Skeletal muscle cell (primary cell): ENCODE data around the gene LYST.

Source experiments
- DNase-seq: peaks from one replicate; pipeline ENCODE4 v3.0.0-alpha.2; 2010; ENCODE audit warnings: low read depth
- H3K4me3 ChIP-seq: 2 replicates; pipeline ENCODE4 v1.5.1; 2011; ENCODE audit warnings: low read depth, mild to moderate bottlenecking, control low read depth, low read length, moderate library complexity

LYST gene

GRCh38 chr1:235736263-235736662 is 130.4 kb downstream of the LYST start:
- DNase-seq = no peak
- H3K4me3 ChIP-seq = no peak overlapping the region

DNA sequence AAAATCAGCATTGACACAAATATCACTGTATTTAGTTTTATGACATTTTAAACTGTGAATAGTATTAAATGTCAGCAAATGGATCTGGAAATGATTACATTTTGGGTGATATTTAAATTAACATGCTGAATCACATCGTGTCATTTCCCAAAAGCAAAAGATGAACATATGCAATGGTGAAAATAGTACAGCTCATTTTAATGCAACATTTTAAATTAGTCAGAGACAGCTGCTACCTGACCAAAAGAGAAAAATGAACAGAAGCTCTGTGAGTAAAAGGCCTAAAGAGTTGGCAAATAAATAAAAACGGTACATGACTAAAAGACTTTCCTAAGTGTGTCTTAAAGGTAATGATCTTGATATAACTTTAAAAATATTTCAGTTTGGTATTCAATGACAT is 131.1 kb downstream of the LYST start:
- DNase-seq = no peak
- H3K4me3 ChIP-seq = no peak overlapping the region

- no peak overlapping the region for H3K4me3 ChIP-seq
- no peak for DNase-seq
Observed at GRCh38 chr1:235734335-235734734, 132.4 kb downstream of the LYST start.

GRCh38 chr1:235730007-235730406 is 136.7 kb downstream of the LYST start:
- H3K4me3 ChIP-seq = no peak overlapping the region
- no peak for DNase-seq

DNA sequence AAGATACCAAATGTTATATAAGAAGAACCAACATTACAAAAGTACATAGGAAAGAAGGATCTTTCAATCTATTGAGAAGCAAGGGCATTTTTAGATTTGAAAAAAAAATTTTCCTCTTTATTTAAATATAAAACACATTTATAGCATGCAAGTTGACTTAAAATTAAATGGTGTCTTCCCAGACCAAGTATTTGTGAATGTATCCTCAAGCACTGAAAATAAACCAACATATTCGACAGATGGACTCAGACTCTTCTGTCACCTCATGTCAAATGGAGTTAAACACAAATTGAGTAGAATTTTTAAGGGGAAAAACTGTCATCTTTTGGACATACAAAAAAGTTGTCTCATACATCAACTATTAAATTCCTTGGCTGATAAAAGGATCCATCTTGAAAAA is 140.1 kb downstream of the LYST start:
- no peak overlapping the region for H3K4me3 ChIP-seq
- DNase-seq = no peak

GRCh38 chr1:235725434-235725833 is 141.3 kb downstream of the LYST start:
- no peak overlapping the region for H3K4me3 ChIP-seq
- no peak for DNase-seq

DNA sequence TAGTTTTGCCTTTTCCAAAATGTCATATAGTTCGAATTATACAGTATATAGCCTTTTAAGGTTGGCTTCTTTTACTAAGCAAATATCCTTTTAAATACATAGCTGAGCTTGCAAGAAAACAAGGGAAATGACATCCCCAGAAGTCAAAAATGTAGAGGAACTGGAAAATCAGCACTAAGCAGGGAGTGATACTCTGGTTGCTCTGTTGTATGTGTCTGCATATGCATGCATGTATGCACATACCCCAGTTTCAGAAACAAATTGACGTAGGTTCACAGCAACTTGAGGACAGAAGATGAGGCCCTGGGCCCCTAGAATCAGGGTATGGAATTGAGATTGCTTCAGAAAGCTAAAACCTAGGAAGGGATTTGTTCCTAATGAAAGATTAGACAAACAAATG is 142.0 kb downstream of the LYST start:
- no peak for DNase-seq
- H3K4me3 ChIP-seq = no peak overlapping the region

- no peak for DNase-seq
- no peak overlapping the region for H3K4me3 ChIP-seq
Observed at GRCh38 chr1:235722858-235723257, 143.8 kb downstream of the LYST start.

- no peak for DNase-seq
- no peak overlapping the region for H3K4me3 ChIP-seq
Observed at GRCh38 chr1:235721982-235722381, 144.7 kb downstream of the LYST start.

DNA sequence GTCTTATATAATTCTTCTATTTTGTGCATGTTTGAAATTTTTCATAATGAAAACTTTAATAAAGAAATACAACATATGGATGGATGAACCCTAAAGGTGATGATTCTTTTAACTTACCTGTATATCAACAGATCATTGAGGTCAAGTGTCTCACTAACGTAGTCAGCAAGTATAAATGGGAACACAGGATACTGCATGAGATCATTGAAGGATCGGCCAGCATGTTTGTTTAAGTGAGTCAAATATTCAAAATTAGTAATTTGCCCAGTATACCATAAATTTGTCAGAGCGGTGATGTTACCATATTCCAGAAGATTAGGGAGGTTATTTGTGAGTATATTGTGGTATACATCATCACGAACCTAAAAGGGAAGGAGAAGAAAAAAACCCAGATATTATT is 146.2 kb downstream of the LYST start:
- H3K4me3 ChIP-seq = no peak overlapping the region
- no peak for DNase-seq

GRCh38 chr1:235714205-235714897 is 152.4 kb downstream of the LYST start:
- DNase-seq = no peak

GRCh38 chr1:235712812-235713211 is 153.9 kb downstream of the LYST start:
- H3K4me3 ChIP-seq = no peak overlapping the region
- no peak for DNase-seq

More at GRCh38 chr1:235714205-235714897, 152.4 kb downstream of the LYST start:
- no peak overlapping the region for H3K4me3 ChIP-seq

GRCh38 chr1:235710687-235711086 is 156.0 kb downstream of the LYST start:
- DNase-seq = no peak
- no peak overlapping the region for H3K4me3 ChIP-seq

DNA sequence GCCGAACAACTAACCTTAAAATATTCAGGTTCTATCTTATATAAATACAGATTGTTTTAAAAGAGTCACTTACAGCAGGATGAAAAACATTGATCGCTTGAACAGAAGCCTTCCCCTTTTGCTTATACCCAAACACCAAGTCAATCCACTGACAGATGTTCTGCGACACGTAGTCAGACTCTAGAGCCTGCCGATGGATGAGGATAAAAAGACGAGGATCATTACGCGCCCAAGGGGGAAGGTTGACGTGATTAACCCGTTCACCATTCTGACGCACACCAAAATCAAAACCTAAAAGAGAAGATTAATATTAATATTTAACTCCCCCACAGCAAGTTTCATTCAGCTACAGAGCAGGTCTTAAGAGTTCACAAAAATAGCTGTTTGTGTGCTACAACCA is 157.7 kb downstream of the LYST start:
- H3K4me3 ChIP-seq = no peak overlapping the region
- no peak for DNase-seq

DNA sequence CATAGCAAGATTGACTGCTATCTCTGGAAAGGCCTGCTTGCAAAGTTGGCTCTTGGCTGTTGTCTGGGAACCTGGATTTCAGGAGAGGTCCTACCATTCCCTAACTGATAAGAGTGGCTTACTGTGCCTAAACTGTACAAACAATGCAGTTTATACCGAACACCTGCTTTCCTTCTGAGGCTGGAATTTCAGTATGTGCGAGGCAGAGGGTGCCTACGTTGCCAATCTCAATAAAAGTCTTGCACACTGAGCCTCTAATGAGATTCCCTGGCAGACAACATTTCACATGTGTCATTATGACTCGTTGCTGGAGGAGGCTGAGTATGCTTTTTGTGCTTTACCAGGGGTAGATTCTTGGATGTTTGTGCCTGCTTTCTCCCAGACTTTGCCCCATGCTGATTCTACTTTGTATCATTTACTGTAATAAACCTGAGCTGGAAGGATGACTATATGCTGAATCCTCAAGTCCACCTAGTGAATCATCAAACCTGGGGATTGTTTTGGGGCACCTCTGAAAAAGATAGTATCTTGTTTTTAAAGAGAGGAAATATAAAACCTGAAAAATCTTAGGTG is 158.2 kb downstream of the LYST start:
- DNase-seq = no peak
- H3K4me3 ChIP-seq = no peak overlapping the region

GRCh38 chr1:235703506-235703905 is 163.2 kb downstream of the LYST start:
- no peak for DNase-seq
- H3K4me3 ChIP-seq = no peak overlapping the region

GRCh38 chr1:235702412-235702811 is 164.3 kb downstream of the LYST start:
- H3K4me3 ChIP-seq = no peak overlapping the region
- DNase-seq = no peak

- no peak overlapping the region for H3K4me3 ChIP-seq
- DNase-seq = peak; percentile 9
Observed at GRCh38 chr1:235697508-235697907, 169.2 kb downstream of the LYST start.

- no peak overlapping the region for H3K4me3 ChIP-seq
- no peak for DNase-seq
Observed at GRCh38 chr1:235689356-235689755, 177.3 kb downstream of the LYST start.

GRCh38 chr1:235688096-235688495 is 178.6 kb downstream of the LYST start:
- DNase-seq = no peak
- no peak overlapping the region for H3K4me3 ChIP-seq

- no peak for DNase-seq
- H3K4me3 ChIP-seq = no peak overlapping the region
Observed at GRCh38 chr1:235683653-235684052, 183.1 kb downstream of the LYST start.
